RCC 7860 (cell line): ENCODE results near the gene ADGRA1.
"Not testable (repeated sequence)": the region's sequence is repeated elsewhere in the genome, so short reads cannot be mapped to it uniquely, and the experiment has no call there.

Experiments
- DNase-seq: peaks from one replicate; pipeline ENCODE4 v3.0.0-alpha.2; 2015; ENCODE audit warnings: low spot score
- FAIRE-seq: peaks from 2 replicates; lab custom pipeline; 2012; peaks lifted over from hg19 to GRCh38; lab: Jason Lieb, UNC

Gene ADGRA1

DNA sequence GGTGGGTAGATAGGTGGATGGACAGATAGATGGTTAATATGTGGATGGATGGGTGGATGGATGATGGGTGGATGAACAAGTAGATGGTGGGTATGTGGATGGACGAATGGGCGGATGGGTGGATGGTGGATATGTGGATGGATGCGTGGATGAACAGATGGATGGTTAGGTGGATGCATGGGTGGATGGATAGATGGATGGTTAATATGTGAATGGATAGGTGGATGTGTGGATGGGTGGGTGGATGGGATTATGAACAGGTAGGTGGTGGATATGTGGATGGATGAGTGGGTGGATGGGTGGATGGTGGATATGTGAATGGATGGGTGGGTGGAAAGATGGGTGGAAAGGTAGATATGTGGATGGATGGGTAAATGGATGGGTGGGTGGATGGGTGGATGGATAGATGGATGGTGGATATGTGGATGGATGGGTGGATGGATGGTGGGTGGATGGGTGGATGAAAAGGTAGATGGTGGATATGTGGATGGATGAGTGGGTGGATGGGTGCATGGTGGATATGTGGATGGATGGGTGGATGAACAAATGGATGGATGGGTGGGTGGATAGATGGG lies 87.1 kb downstream of the ADGRA1 start:
- DNase-seq (no peak), FAIRE-seq (no peak)

DNA sequence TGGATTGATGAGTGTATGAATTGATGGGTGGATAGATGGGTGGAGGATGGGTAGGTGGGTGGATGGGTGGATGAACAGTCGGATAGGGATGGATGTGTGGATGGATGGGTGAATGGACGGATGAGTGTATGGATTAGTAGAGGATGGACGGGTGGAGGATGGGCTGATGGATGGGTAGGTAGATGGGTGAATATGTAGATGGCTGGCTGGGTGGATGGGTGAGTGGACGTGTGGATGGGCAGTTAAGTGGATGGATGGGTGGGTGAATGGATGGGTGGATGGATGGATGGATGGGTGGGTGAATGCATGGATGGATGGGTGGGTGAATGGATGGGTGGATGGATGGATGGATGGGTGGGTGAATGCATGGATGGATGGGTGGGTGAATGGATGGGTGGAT lies 87.9 kb downstream of the ADGRA1 start:
- FAIRE-seq, DNase-seq: not testable (repeated sequence)

DNA sequence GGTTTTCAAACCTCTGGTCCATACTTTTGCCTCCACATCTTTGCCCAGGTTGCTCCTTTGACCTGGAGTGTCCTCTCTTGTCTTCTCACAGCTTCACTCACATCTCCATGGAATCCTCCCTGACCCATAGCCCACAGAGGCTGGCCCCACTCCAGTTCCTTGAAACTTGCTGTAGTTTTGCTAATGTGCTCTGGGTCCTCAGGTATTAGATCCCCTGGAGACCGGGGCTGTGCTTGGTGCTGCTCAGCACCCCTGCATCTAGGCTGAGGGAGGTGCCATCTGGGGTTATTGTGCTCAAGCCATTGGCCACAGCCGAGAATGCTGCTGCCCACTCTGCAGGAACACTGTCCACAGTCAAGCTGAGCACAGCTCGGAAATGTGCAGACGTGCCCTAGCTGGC lies 88.8 kb downstream of the ADGRA1 start:
- DNase-seq (no peak), FAIRE-seq (no peak)

DNA sequence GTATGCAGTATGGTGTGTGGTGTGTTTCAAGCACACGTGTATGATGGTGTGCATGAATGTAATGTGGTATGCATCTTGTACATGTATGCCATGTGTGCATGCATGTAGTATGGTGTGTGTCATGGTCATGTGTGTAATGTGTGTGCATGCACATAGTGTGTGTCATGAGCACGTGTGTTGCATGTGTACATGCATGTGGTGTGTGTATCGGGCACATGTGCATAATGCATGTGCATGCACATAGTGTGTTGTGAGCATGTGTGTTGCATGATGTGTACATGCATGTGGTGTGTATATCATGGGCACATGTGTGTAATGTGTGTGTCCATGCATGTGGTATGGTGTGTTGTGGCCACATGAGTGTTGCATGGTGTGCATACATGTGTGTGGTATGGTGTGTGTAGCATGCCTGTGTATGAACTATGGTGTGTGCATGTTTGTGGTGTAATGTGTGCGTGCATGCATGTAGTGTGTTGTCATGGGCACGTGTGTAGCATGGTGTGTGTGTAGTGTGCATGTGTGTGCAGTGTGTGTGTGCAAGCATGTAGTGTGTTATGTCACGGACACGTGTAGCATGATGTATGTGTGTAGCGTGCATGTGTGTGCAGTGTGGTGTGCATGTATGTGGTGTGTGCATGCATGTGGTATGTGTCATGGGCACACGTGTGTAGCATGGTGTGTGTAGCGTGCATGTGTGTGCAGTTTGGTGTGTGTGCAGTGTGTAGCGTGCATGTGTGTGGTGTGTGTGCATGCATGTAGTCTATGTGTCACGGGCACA lies 89.8 kb downstream of the ADGRA1 start:
- DNase-seq: no peak
- no peak for FAIRE-seq

DNA sequence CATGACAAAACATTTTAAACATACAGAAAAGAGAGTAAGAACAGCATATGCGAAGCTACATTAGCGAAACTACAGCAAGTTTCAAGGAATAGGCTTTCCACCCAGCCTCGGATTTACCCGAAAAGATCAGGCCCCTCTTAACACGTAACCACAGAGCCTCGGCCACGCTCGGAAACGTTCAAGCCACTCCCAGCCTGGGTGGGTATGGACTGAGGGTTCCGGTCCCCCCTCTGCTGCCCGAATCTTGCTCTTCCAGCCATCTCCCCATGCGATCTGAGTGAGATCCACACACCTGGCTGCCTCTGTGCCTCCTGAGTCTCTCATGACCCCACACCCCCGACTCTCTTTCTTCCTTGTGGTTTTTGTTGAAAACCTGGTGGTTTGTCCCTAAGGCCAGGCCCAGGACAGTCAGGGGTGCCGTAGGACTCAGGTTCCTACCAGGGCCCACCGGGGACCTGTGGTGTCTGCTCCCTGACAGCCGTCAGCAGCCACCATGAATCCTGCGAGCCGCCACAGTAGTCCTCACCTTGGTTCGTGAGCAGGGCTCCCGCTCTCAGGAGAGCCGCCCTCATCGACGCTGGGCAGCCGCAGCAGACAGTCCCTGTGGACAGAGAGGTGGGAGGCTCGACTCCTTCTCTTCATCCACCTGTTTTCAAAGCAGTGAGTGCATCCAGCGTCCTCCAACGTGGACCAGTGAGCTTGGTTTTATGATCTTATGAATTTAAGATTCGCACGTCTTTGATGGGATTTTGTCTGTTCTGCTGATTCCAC lies 90.8 kb downstream of the ADGRA1 start:
- FAIRE-seq: no peak
- no peak for DNase-seq

DNA sequence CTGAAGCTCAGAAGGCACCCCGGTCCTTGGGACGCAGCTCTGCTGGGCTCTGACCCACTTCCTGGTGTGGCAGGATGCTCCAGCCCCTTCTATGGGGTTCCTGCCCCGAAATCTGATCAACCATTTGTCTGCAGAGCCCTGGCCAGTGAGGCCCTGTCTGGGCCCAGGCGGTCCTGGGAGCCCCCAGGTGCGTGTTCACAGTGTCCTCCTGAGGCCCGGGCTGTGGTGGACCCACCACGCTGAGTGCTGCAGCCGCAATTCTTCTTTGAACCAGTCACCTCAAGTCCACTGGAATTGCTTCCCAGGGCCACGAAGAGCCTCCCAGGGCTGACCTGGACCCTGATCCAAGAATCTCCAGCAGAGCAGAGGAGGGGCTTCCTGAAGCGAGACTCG lies 91.4 kb downstream of the ADGRA1 start:
- DNase-seq (no peak), FAIRE-seq (no peak)

DNA sequence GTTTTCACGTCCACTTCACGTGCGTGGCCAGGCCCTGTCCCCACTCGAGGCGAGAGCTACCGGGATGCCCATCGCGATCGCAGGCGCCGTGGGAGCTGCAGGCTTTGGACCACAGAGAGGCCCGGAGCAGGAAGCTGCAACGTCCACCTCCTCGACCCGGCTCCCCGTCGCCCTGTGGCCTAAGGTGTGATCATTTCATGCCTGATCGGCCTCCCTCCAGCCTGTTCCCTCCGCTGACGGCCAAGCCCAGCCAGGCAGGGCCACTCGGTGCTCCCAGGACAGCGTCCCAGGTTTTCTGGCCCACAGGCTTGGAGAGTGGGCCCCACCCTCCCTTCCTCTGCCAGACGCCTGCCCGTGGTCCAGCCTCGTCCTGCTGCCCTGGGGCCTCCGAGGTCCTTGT lies 91.9 kb downstream of the ADGRA1 start:
- no peak for FAIRE-seq
- DNase-seq: no peak

DNA sequence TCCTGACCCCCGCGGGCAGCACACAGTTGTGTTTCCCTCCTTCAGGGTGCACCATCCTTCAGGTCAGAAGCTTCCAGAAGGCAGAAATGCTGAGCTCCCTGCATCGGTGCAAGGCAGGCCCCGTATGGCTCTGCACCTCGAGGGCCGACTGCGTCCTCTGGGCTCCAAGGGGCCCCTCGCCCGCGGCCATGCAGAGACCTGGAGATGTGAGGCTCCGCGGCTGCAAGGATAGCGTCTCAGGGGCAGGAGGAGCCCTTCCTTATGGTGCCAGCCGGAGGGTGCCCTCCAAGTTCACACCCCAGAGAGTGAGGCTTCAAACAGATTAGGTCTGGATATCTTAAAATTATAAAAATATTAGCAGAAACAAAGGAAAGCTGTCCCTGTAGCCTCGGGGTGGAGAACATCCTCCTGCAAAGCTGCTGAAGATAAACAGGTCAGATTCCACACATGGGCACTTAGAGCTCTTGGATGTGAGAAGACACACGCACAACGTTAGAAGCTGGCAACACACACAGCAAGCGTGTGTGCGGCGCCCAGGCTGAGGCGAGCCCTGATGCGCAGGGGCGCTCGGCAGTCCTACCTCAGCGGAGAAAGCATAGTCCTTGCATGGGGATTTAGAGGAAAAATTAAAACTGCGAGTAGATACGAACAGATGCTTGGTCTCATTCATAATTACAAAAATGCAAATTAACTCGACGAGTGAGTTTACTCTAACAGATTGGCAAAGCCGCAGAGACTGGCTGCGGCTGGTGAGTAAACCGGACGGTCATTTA lies 92.7 kb downstream of the ADGRA1 start:
- no peak for DNase-seq
- no peak for FAIRE-seq

DNA sequence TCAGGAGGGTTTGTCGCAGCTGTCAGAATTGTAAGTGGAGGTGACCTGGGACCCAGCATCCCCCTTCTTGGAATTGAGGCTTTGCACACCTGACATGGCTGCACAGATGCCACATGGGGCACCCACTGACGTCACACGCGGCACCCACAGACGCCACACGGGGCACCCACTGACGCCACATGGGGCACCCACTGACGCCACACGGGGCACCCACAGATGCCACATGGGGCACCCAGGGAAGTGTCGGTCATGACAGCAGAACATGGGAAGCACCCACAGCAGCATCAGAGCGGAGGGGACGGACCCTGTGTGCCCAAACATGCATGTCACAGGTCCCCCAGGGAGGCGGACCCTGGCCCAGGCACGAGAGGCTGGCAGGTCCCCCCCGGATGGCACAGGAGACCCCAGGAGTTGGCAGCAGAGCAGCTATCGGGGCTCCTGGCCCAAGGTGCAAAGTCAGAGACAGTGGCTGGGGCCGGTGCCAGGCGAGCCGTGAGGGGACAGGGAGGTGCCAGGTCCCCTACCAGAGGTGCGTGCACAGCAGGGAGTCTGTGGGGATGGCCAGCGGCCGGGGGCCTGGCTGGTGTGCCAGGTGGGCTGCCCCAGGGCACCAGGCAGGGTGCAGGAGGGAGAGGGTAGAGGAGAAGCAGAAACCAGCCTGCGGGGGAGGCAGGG lies 93.4 kb downstream of the ADGRA1 start:
- FAIRE-seq (no peak), DNase-seq (no peak)
